Measurements from ENCODE around the gene MRM3. TPM values are rescaled to one million over a fixed set of nuclear protein-coding genes. Genes with fewer than 3 reads are reported as not detected.
"Not testable (repeated sequence)": the region's sequence is repeated elsewhere in the genome, so short reads cannot be mapped to it uniquely, and the experiment has no call there.

Gene MRM3
- total RNA-seq, 1 donor from 2014 or later, result 17.0 TPM

GRCh38 chr17:784143-784542 is 2.0 kb downstream of the MRM3 start:
- TF ChIP-seq CTCF (IDR thresholded peaks at IDR 0.05), result no peak
- peak overlapping the region in 1 of 2 donors; percentile 77 for H3K4me3 ChIP-seq
- peaks cover 8 to 11% of the 10 kb centered on the region in 2 donors for H3K36me3 ChIP-seq
- no peak overlapping the region for H3K27ac ChIP-seq
- intact Hi-C loops (cut with DNase I), result loop anchor here (5.0 kb wide), 1 partner anchor 273 kb away; no protein-coding TSS in a partner anchor
- no peaks in the 10 kb centered on the region for H3K27me3 ChIP-seq
- H3K9me3 ChIP-seq, result no peaks in the 10 kb centered on the region
- peak in 1 of 2 donors; percentile 21 for DNase-seq (ENCODE audit: low spot score in 2 of 2)
- peaks cover 5 to 17% of the 10 kb centered on the region in 2 donors for H3K4me1 ChIP-seq

GRCh38 chr17:785901-786300 is 3.7 kb downstream of the MRM3 start:
- H3K27ac ChIP-seq; H3K27me3 ChIP-seq; intact Hi-C loops (cut with DNase I); H3K9me3 ChIP-seq; H3K4me3 ChIP-seq; DNase-seq (ENCODE audit: low spot score in 2 of 2): not testable (repeated sequence)
- Histone ChIP-seq H3K4me1 (peaks cover 5 to 17% of the 10 kb centered on the region in 2 donors), H3K36me3 (peaks cover 8 to 17% of the 10 kb centered on the region in 2 donors)

- Histone ChIP-seq H3K27me3 (no peaks in the 10 kb centered on the region), H3K4me1 (peaks cover 5 to 11% of the 10 kb centered on the region in 2 donors), H3K4me3 (no peak overlapping the region), H3K9me3 (no peaks in the 10 kb centered on the region), H3K27ac (no peak overlapping the region), H3K36me3 (peaks cover 12 to 29% of the 10 kb centered on the region in 2 donors)
- TF ChIP-seq CTCF (IDR thresholded peaks at IDR 0.05), result no peak
- intact Hi-C loops (cut with DNase I), result no loop called here
- DNase-seq (ENCODE audit: low spot score in 2 of 2), result no peak
These were observed 5.6 kb downstream of the MRM3 start for GRCh38 chr17:787641-788221.

GRCh38 chr17:788551-788950 is 6.4 kb downstream of the MRM3 start:
- H3K27ac ChIP-seq, result no peak overlapping the region
- no peaks in the 10 kb centered on the region for H3K27me3 ChIP-seq
- H3K4me3 ChIP-seq, result no peak overlapping the region
- DNase-seq (ENCODE audit: low spot score in 2 of 2), result no peak
- no peak for TF ChIP-seq CTCF (IDR thresholded peaks at IDR 0.05)
- H3K36me3 ChIP-seq, result peaks cover 14 to 31% of the 10 kb centered on the region in 2 donors
- H3K9me3 ChIP-seq, result no peaks in the 10 kb centered on the region
- peaks cover 0 to 3% of the 10 kb centered on the region in 2 donors for H3K4me1 ChIP-seq
- intact Hi-C loops (cut with DNase I), result no loop called here

- H3K36me3 ChIP-seq, result peaks cover 14 to 31% of the 10 kb centered on the region in 2 donors
- TF ChIP-seq CTCF (IDR thresholded peaks at IDR 0.05), result no peak
These were observed 7.1 kb downstream of the MRM3 start for GRCh38 chr17:789160-789840.

GRCh38 chr17:789931-790873 is 8.0 kb downstream of the MRM3 start:
- H3K27ac ChIP-seq, result peak overlapping the region; percentile 6 to 40
- H3K36me3 ChIP-seq, result peaks cover 14 to 31% of the 10 kb centered on the region in 2 donors
- not testable (repeated sequence) for H3K4me1 ChIP-seq; H3K27me3 ChIP-seq; DNase-seq (ENCODE audit: low spot score in 2 of 2); H3K4me3 ChIP-seq; H3K9me3 ChIP-seq
- intact Hi-C loops (cut with DNase I), result loop anchor here (5.0 kb wide), 1 partner anchor 207 kb away; the partner anchor contains the start of gene TIMM22

More at GRCh38 chr17:789160-789840, 7.1 kb downstream of the MRM3 start:
- H3K4me1 ChIP-seq, result no peaks in the 10 kb centered on the region
- peak overlapping the region in 1 of 2 donors; percentile 21 for H3K27ac ChIP-seq
- intact Hi-C loops (cut with DNase I), result no loop called here
- no peaks in the 10 kb centered on the region for H3K9me3 ChIP-seq
- DNase-seq (ENCODE audit: low spot score in 2 of 2), result no peak
- H3K4me3 ChIP-seq, result no peak overlapping the region
- no peaks in the 10 kb centered on the region for H3K27me3 ChIP-seq

- H3K4me1 ChIP-seq; H3K9me3 ChIP-seq; DNase-seq (ENCODE audit: low spot score in 2 of 2); H3K27ac ChIP-seq; H3K27me3 ChIP-seq; H3K4me3 ChIP-seq: not testable (repeated sequence)
- peaks cover 14 to 31% of the 10 kb centered on the region in 2 donors for H3K36me3 ChIP-seq
- intact Hi-C loops (cut with DNase I), result loop anchor here (5.0 kb wide), 1 partner anchor 206 kb away; the partner anchor contains the start of gene TIMM22
These were observed 8.7 kb downstream of the MRM3 start for GRCh38 chr17:790874-791247.

Data from ascending aorta (tissue), 2 donors.